H9 (cell line): ENCODE measurements around the gene SNRNP200. TPM values are rescaled to one million over a fixed set of nuclear protein-coding genes. Genes with fewer than 3 reads are reported as not detected.

Source experiments
- DNase-seq: peaks from one replicate; pipeline ENCODE4 v3.0.0-alpha.2; 2017
- H2AFZ ChIP-seq: one replicate; pipeline ENCODE4 v1.6.1; 2013; ENCODE audit warnings: mild to moderate bottlenecking, low read length, control low read depth, moderate library complexity
- H2AK5ac ChIP-seq: 2 replicates; pipeline ENCODE4 v1.6.1; 2013; ENCODE audit warnings: low read length, control low read depth, mixed read lengths; ENCODE audit not compliant: insufficient read length
- H2BK120ac ChIP-seq: one replicate; pipeline ENCODE4 v1.6.1; 2013; ENCODE audit warnings: low read depth, mild to moderate bottlenecking, low read length, control low read depth, inconsistent platforms; ENCODE audit not compliant: poor library complexity, severe bottlenecking
- H2BK12ac ChIP-seq: 2 replicates; pipeline ENCODE4 v1.6.1; 2013; ENCODE audit warnings: low read length, control low read depth, mixed read lengths, low read depth; ENCODE audit not compliant: insufficient read length
- H2BK15ac ChIP-seq: 2 replicates; pipeline ENCODE4 v1.6.1; 2013; ENCODE audit warnings: low read depth, low read length, control low read depth
- H2BK20ac ChIP-seq: one replicate; pipeline ENCODE4 v1.6.1; 2013; ENCODE audit warnings: low read depth, mild to moderate bottlenecking, low read length, control low read depth, inconsistent platforms; ENCODE audit not compliant: poor library complexity, severe bottlenecking
- H2BK5ac ChIP-seq: 2 replicates; pipeline ENCODE4 v1.6.1; 2013; ENCODE audit warnings: low read length, control low read depth, mixed read lengths; ENCODE audit not compliant: insufficient read length
- H3K14ac ChIP-seq: 2 replicates; pipeline ENCODE4 v1.6.1; 2013; ENCODE audit warnings: low read length, control low read depth; ENCODE audit not compliant: insufficient read depth
- H3K18ac ChIP-seq: 2 replicates; pipeline ENCODE4 v1.6.1; 2013; ENCODE audit warnings: low read depth, mild to moderate bottlenecking, mixed read lengths, low read length, control low read depth; ENCODE audit not compliant: insufficient read length
- H3K23ac ChIP-seq: 2 replicates; pipeline ENCODE4 v1.6.1; 2013; ENCODE audit warnings: low read length, control low read depth, mixed read lengths, low read depth; ENCODE audit not compliant: insufficient read length
- H3K23me2 ChIP-seq: 2 replicates; pipeline ENCODE4 v1.6.1; 2013; ENCODE audit warnings: low read depth, mild to moderate bottlenecking, mixed read lengths, low read length, control low read depth; ENCODE audit not compliant: insufficient read length, poor library complexity, severe bottlenecking
- H3K27ac ChIP-seq: 2 replicates; pipeline ENCODE4 v1.5.1; 2013; ENCODE audit warnings: low read length, control low read depth, mixed read lengths, low read depth; ENCODE audit not compliant: insufficient read length
- H3K27me3 ChIP-seq: 2 replicates; pipeline ENCODE4 v1.6.1; 2013; ENCODE audit warnings: low read length, control low read depth, inconsistent platforms; ENCODE audit not compliant: insufficient read depth
- H3K4ac ChIP-seq: 2 replicates; pipeline ENCODE4 v1.6.1; 2013; ENCODE audit warnings: low read depth, mild to moderate bottlenecking, control low read depth, inconsistent platforms, low read length, moderate library complexity
- H3K4me1 ChIP-seq: 2 replicates; pipeline ENCODE4 v1.6.1; 2013; ENCODE audit warnings: low read length, control low read depth, inconsistent platforms; ENCODE audit not compliant: insufficient read depth
- H3K4me2 ChIP-seq: 2 replicates; pipeline ENCODE4 v1.6.1; 2013; ENCODE audit warnings: low read length, control low read depth, mixed read lengths; ENCODE audit not compliant: insufficient read length, insufficient read depth
- H3K56ac ChIP-seq: 2 replicates; pipeline ENCODE4 v1.6.1; 2013; ENCODE audit warnings: low read depth, mild to moderate bottlenecking, mixed read lengths, low read length, control low read depth; ENCODE audit not compliant: insufficient read length
- H3K79me1 ChIP-seq: 2 replicates; pipeline ENCODE4 v1.6.1; 2013; ENCODE audit warnings: low read depth, mild to moderate bottlenecking, moderate library complexity, low read length, control low read depth, inconsistent platforms; ENCODE audit not compliant: insufficient read depth, poor library complexity, severe bottlenecking
- H3K79me2 ChIP-seq: 2 replicates; pipeline ENCODE4 v1.6.1; 2013; ENCODE audit warnings: low read length, control low read depth, inconsistent platforms; ENCODE audit not compliant: insufficient read depth
- H3K9ac ChIP-seq: 2 replicates; pipeline ENCODE4 v1.6.1; 2013; ENCODE audit warnings: low read length, control low read depth, mixed read lengths; ENCODE audit not compliant: insufficient read length; ENCODE audit errors: extremely low read depth
- H3K9me3 ChIP-seq: one replicate; pipeline ENCODE4 v1.6.1; 2013; ENCODE audit warnings: low read depth, low read length, inconsistent platforms; ENCODE audit not compliant: control insufficient read depth
- H3T11ph ChIP-seq: one replicate; pipeline ENCODE4 v1.6.1; 2013; ENCODE audit warnings: mild to moderate bottlenecking, low read length, control low read depth, inconsistent platforms
- H4K20me1 ChIP-seq: one replicate; pipeline ENCODE4 v1.6.1; 2013; ENCODE audit not compliant: control insufficient read depth, insufficient read length, insufficient read depth
- H4K5ac ChIP-seq: 2 replicates; pipeline ENCODE4 v1.6.1; 2013; ENCODE audit warnings: low read depth, mild to moderate bottlenecking, mixed read lengths, low read length, control low read depth; ENCODE audit not compliant: insufficient read length
- H4K8ac ChIP-seq: replicated peaks from 2 replicates; pipeline ENCODE4 v1.6.1; 2013; ENCODE audit warnings: low read length, control low read depth, mixed read lengths, low read depth; ENCODE audit not compliant: insufficient read length
- H4K91ac ChIP-seq: 2 replicates; pipeline ENCODE4 v1.6.1; 2013; ENCODE audit warnings: low read depth, mild to moderate bottlenecking, moderate library complexity, mixed read lengths, low read length, control low read depth; ENCODE audit not compliant: insufficient read length
- H3K27ac Mint-ChIP-seq, 3 experiments: 2 replicates in 2 of 3; 3 replicates in 1 of 3; pipeline ENCODE4 v1.8.0; 2020 to 2021; ENCODE audit warnings: mixed read lengths in 3 of 3, mild to moderate bottlenecking in 1 of 3, moderate library complexity in 1 of 3
- H3K27me3 Mint-ChIP-seq: 2 replicates; pipeline ENCODE4 v1.8.0; 2021; ENCODE audit warnings: low read depth, mild to moderate bottlenecking, moderate library complexity, mixed read lengths
- H3K36me3 Mint-ChIP-seq, 3 experiments: 2 replicates in 2 of 3; 3 replicates in 1 of 3; pipeline ENCODE4 v1.8.0; 2020 to 2021; ENCODE audit warnings: low read depth in 3 of 3, mixed read lengths in 3 of 3; ENCODE audit not compliant: insufficient read depth in 1 of 3
- H3K4me1 Mint-ChIP-seq, 2 experiments: 2 replicates each; pipeline ENCODE4 v1.8.0; 2020; ENCODE audit warnings: mixed read lengths in 2 of 2
- H3K4me3 Mint-ChIP-seq, 2 experiments: 2 replicates in 1 of 2; 3 replicates in 1 of 2; pipeline ENCODE4 v1.8.0; 2020 to 2021; ENCODE audit warnings: mild to moderate bottlenecking in 2 of 2, mixed read lengths in 2 of 2, moderate library complexity in 1 of 2
- H3K9me3 Mint-ChIP-seq, 2 experiments: 2 replicates in 1 of 2; 3 replicates in 1 of 2; pipeline ENCODE4 v1.8.0; 2020; ENCODE audit warnings: mild to moderate bottlenecking in 2 of 2, mixed read lengths in 2 of 2, moderate library complexity in 1 of 2
- WGBS: extraction: QIAGEN DNeasy Blood & Tissue Kit; methylation state at CpG from one replicate; pipeline ENCODE4 v1.1.7; 2013; ENCODE audit warnings: missing lambda C conversion rate, low lambda C conversion rate, mixed read lengths; ENCODE audit not compliant: insufficient read length; ENCODE audit errors: extremely low coverage; 5-methylcytosine and 5-hydroxymethylcytosine counted together
- total RNA-seq: library from RNA; stranded (reverse); gene quantifications from 2 replicates; pipeline ENCODE4 v1.2.1, GENCODE V29; 2021
- TF ChIP-seq, protein P1 (sequence below): fragments of 200-600 bp; sonication (generic); conservative IDR thresholded peaks from 3 replicates; pipeline ENCODE4 v1.8.0; 2021; ENCODE audit warnings: antibody characterized with exemption, mild to moderate bottlenecking

Gene SNRNP200
- total RNA-seq, 1 experiment from 2014 or later: 215 TPM

DNA sequence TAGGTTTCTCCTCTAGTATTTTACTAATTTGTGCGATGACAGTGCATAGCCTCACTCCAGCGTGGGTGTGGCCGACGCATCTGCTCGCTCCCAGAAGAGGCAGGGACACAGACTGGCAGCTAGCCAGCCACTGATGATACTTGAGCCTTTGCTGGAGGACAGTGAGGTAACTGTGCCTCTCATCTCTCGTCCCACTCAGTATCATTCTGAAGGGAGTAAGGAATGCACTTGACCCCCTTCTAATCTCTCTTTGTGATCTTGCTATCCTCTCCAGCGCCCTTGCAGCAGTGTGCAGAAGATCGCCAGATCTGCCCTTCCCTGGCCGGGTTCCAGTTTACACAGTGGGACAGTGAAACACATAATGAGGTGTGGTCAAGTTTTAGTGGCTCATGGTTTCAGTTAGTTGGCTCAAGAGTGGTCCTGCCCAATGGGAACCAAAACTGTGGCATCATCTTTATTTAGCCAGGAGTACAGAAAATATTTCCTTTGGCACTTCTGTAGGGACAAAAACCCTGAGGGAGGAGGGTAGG, 47.8 kb upstream of the SNRNP200 start:
- H3K79me1 ChIP-seq: no peaks in the 10 kb centered on the region
- Mint-ChIP-seq H3K36me3 (peaks cover 33 to 89% (median 84%) of the 10 kb centered on the region in 3 experiments; a peak in 6 of 7 replicates), H3K4me1 (no peaks in the 10 kb centered on the region), H3K9me3 (no peaks in the 10 kb centered on the region), H3K4me3 (no peak overlapping the region), H3K27me3 (no peaks in the 10 kb centered on the region), H3K27ac (no peak overlapping the region)
- no peaks in the 10 kb centered on the region for H3K4me1 ChIP-seq
- H2BK15ac ChIP-seq: no peak overlapping the region
- H3K27ac ChIP-seq: no peak overlapping the region
- H4K5ac ChIP-seq: no peak overlapping the region
- no peak overlapping the region for H3K4me2 ChIP-seq
- H3K23ac ChIP-seq: no peak overlapping the region
- H4K91ac ChIP-seq: no peak overlapping the region
- H3K18ac ChIP-seq: no peak overlapping the region
- H2BK120ac ChIP-seq: no peak overlapping the region
- H3K9ac ChIP-seq: no peak overlapping the region
- H2BK12ac ChIP-seq: no peak overlapping the region
- no peak overlapping the region for H2BK20ac ChIP-seq
- no peak overlapping the region for H2AFZ ChIP-seq
- TF ChIP-seq, protein P1, sequence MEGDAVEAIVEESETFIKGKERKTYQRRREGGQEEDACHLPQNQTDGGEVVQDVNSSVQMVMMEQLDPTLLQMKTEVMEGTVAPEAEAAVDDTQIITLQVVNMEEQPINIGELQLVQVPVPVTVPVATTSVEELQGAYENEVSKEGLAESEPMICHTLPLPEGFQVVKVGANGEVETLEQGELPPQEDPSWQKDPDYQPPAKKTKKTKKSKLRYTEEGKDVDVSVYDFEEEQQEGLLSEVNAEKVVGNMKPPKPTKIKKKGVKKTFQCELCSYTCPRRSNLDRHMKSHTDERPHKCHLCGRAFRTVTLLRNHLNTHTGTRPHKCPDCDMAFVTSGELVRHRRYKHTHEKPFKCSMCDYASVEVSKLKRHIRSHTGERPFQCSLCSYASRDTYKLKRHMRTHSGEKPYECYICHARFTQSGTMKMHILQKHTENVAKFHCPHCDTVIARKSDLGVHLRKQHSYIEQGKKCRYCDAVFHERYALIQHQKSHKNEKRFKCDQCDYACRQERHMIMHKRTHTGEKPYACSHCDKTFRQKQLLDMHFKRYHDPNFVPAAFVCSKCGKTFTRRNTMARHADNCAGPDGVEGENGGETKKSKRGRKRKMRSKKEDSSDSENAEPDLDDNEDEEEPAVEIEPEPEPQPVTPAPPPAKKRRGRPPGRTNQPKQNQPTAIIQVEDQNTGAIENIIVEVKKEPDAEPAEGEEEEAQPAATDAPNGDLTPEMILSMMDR: no peak
- no peak overlapping the region for H3T11ph ChIP-seq
- no peak overlapping the region for H2AK5ac ChIP-seq
- H4K20me1 ChIP-seq: peaks cover 2% of the 10 kb centered on the region
- no peaks in the 10 kb centered on the region for H3K27me3 ChIP-seq
- no peaks in the 10 kb centered on the region; the same call in 1 of the 2 replicates for H3K79me2 ChIP-seq
- DNase-seq: no peak
- H3K9me3 ChIP-seq: no peaks in the 10 kb centered on the region
- WGBS: no CpG with 5 or more reads among the region's 9 CpGs
- no peaks in the 10 kb centered on the region for H3K23me2 ChIP-seq
- no peak overlapping the region for H3K4ac ChIP-seq
- H3K14ac ChIP-seq: no peak overlapping the region
- no peak overlapping the region for H4K8ac ChIP-seq
- no peak overlapping the region for H3K56ac ChIP-seq
- no peak overlapping the region for H2BK5ac ChIP-seq
